ENCODE results near the gene CTNND2.

The CTNND2 gene

DNA sequence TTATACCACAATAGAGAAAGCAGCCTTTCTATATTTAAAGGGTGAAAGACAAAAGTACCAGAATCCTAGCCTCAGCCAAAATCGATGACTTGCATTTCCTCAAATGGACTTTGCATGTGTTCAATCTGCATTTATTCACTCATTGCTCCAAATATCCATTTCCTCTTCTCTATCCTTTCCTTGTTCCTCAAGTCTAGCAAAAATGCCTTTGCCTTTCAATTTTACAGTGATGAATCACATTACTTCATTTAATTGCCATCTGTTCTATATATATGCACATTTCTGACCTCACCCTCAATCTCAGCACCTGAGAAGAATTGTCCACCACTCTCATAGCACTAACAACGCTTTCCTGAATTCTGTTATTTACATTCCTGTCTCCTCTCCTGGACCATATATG lies 329.5 kb downstream of the CTNND2 start:
- no peak overlapping the region for H3K9ac ChIP-seq (ENCODE audit: low read depth, low read length)
- no peaks in the 10 kb centered on the region for H3K36me3 ChIP-seq (ENCODE audit: control insufficient read depth, insufficient read depth, low read length)
- H3K9me3 ChIP-seq (ENCODE audit: control insufficient read depth, insufficient read depth, low read length), result no peaks in the 10 kb centered on the region
- H3K27me3 ChIP-seq (ENCODE audit: control insufficient read depth, insufficient read depth, low read length), result no peaks in the 10 kb centered on the region
- H3K4me1 ChIP-seq (ENCODE audit: control insufficient read depth, insufficient read depth, low read length), result no peaks in the 10 kb centered on the region
- H3K4me3 ChIP-seq (ENCODE audit: low read depth, low read length), result no peak overlapping the region

DNA sequence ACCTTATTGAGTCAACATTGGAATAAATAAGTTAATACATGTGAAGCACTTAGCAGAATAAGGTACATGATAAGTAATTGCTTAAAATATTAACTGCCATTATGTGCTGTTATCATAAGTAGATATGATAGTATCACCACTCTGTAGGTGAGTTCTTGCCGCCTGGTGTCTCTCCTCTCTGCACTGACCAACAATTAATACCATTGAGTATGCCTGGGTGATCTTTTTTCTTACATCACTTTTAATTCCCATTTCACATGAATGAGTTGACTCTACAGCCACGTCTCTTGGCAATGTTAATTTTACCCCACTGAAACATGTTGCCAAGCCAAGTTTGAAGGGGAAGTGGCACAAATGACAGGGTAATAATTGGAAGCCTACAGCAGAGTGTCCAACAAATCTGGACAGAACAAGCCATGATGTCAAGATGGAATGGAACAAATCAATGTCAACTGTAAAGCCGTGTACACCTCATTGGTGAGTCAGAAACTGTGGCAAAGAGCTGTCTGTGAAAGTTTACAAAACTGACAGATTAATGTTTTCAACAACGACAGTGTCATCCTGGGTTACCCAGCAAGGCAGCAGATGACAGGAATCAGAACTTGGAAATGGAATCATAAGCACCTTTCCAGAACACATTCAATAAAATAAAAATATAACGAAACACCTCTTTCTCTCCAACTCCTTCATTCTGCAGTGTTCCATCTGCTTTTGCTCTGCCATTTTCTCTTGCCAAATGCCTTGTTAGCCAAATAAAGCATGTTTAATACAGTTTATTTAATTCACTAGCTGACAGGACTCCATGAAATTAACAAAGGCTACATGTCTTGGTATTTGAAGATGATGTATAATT lies 330.9 kb downstream of the CTNND2 start:
- no peaks in the 10 kb centered on the region for H3K4me1 ChIP-seq (ENCODE audit: control insufficient read depth, insufficient read depth, low read length)
- H3K9me3 ChIP-seq (ENCODE audit: control insufficient read depth, insufficient read depth, low read length), result no peaks in the 10 kb centered on the region
- H3K9ac ChIP-seq (ENCODE audit: low read depth, low read length), result no peak overlapping the region
- no peaks in the 10 kb centered on the region for H3K36me3 ChIP-seq (ENCODE audit: control insufficient read depth, insufficient read depth, low read length)
- H3K27me3 ChIP-seq (ENCODE audit: control insufficient read depth, insufficient read depth, low read length), result no peaks in the 10 kb centered on the region
- H3K4me3 ChIP-seq (ENCODE audit: low read depth, low read length), result no peak overlapping the region

DNA sequence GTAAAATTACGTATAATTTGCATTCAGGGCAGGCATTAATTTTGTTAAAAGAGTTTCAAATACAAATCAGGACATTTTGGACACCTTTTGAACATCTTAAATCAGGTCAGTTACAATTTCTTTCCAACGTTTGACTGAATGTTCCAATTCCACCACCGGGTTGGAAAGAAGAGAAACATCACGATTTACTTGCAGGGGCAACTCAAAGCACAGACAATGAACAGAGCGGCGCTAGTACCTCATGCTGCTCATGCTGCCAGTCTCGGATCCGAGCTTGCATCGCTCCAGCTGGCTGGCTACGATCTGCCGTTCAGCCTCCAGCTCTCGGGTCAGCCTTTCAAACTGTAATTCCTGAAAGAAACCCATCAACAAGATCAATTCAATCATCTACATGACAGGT lies 339.5 kb downstream of the CTNND2 start:
- H3K9me3 ChIP-seq (ENCODE audit: control insufficient read depth, insufficient read depth, low read length), result no peaks in the 10 kb centered on the region
- no peak overlapping the region for H3K4me3 ChIP-seq (ENCODE audit: low read depth, low read length)

DNA sequence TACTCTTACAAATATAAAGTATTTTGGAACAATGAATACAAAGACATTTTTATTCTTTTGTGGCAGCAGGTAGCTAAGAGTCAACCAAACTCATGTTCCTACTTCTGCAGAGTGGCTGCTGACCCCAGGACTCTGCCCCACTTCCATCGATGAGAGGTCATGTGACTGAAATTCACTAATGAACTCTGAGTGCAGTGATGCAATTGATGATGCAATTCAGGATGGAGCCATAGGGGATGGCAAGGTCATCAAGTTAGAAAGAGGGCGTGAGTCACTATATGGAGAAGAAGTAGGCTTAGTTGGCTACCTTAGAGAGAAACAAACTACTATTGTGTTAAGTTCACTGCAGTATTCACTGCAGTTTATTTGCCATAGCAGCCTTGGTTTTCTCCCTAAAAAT lies 340.4 kb downstream of the CTNND2 start:
- H3K4me1 ChIP-seq (ENCODE audit: control insufficient read depth, insufficient read depth, low read length), result no peaks in the 10 kb centered on the region
- H3K9me3 ChIP-seq (ENCODE audit: control insufficient read depth, insufficient read depth, low read length), result no peaks in the 10 kb centered on the region
- no peak overlapping the region for H3K4me3 ChIP-seq (ENCODE audit: low read depth, low read length)
- no peaks in the 10 kb centered on the region for H3K27me3 ChIP-seq (ENCODE audit: control insufficient read depth, insufficient read depth, low read length)
- no peaks in the 10 kb centered on the region for H3K36me3 ChIP-seq (ENCODE audit: control insufficient read depth, insufficient read depth, low read length)
- no peak overlapping the region for H3K9ac ChIP-seq (ENCODE audit: low read depth, low read length)

More for the DNA sequence above, 339.5 kb downstream of the CTNND2 start:
- Histone ChIP-seq H3K36me3 (ENCODE audit: control insufficient read depth, insufficient read depth, low read length) (no peaks in the 10 kb centered on the region), H3K4me1 (ENCODE audit: control insufficient read depth, insufficient read depth, low read length) (no peaks in the 10 kb centered on the region), H3K9ac (ENCODE audit: low read depth, low read length) (no peak overlapping the region), H3K27me3 (ENCODE audit: control insufficient read depth, insufficient read depth, low read length) (no peaks in the 10 kb centered on the region)

DNA sequence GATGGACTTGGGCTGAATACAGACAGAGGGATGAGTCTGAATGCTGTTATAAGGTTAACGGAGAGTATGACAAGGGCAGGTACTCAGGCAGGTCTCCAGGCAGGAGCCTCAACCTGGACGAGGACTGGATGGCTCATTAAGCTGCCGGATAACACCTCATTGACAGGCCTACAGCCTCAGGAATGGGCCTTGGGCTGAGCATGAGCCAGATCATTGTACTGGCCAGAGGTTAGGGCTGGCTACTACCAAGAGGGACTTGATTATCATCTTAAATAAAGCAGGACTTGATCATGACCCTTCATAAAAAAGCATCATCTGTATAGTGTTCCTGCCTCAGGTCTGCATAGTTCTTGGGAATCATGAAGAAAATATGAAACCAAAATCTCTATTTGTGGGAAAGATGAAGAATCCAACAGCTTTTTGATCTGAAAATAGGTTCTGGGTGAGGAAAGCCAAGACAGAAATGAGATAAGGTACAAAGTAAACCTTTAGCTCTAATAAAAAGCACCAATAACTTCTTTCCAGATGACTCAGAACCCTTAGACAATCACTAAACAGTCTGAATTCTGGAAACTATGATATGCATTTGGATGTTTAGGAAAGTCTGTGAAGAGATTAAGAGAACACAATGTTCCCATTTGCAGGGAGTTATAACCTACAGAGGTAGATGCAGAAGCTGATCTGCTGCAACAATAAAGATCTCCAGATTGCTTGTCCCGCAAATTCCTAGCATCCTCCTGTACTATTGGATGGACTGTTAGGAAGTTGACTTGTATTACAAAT lies 343.1 kb downstream of the CTNND2 start:
- Histone ChIP-seq H3K9ac (ENCODE audit: low read depth, low read length) (no peak overlapping the region), H3K36me3 (ENCODE audit: control insufficient read depth, insufficient read depth, low read length) (no peaks in the 10 kb centered on the region), H3K4me3 (ENCODE audit: low read depth, low read length) (no peak overlapping the region), H3K27me3 (ENCODE audit: control insufficient read depth, insufficient read depth, low read length) (no peaks in the 10 kb centered on the region), H3K4me1 (ENCODE audit: control insufficient read depth, insufficient read depth, low read length) (no peaks in the 10 kb centered on the region), H3K9me3 (ENCODE audit: control insufficient read depth, insufficient read depth, low read length) (no peaks in the 10 kb centered on the region)

DNA sequence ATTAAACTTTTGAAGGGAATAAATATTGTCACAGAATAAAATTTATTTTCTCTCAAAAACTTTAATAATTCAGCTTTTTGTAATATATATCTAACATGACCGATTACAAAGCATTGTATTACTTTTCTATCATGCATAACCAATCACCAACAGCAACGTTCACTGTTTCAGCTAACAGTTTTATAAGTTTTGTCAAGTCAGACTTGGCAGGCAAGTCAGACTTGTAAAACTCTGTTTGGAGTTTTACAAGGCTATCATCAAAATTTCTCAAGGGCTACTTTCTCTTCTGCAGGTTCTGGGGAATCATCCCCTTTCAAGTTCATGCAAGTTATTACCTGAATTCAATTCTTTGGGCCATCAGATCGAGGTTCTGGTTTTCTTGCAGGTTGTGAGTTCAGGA lies 347.2 kb downstream of the CTNND2 start:
- Histone ChIP-seq H3K4me3 (ENCODE audit: low read depth, low read length) (no peak overlapping the region), H3K36me3 (ENCODE audit: control insufficient read depth, insufficient read depth, low read length) (no peaks in the 10 kb centered on the region), H3K9ac (ENCODE audit: low read depth, low read length) (no peak overlapping the region), H3K4me1 (ENCODE audit: control insufficient read depth, insufficient read depth, low read length) (no peaks in the 10 kb centered on the region), H3K9me3 (ENCODE audit: control insufficient read depth, insufficient read depth, low read length) (no peaks in the 10 kb centered on the region), H3K27me3 (ENCODE audit: control insufficient read depth, insufficient read depth, low read length) (no peaks in the 10 kb centered on the region)

DNA sequence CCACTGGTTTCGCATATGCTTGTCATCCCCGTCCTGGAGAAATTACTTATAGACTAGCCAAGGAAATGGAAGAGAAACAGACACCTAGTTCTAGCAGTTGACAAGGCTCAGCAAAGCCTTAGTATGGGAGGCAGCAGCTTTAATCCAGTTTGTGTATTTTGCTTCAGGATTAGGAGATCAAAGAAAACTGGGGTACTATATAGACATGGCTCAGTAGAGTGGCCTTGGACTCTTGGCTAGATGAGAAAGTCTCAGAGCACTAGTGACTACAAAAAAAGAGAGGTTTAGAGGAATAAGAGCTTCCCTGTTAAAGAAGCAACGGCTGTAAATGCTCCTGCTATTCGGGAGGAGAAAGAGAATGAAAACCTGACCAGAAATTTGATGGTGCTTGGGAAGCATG lies 349.1 kb downstream of the CTNND2 start:
- no peaks in the 10 kb centered on the region for H3K36me3 ChIP-seq (ENCODE audit: control insufficient read depth, insufficient read depth, low read length)
- no peaks in the 10 kb centered on the region for H3K9me3 ChIP-seq (ENCODE audit: control insufficient read depth, insufficient read depth, low read length)
- no peak overlapping the region for H3K4me3 ChIP-seq (ENCODE audit: low read depth, low read length)
- no peaks in the 10 kb centered on the region for H3K27me3 ChIP-seq (ENCODE audit: control insufficient read depth, insufficient read depth, low read length)
- H3K9ac ChIP-seq (ENCODE audit: low read depth, low read length), result no peak overlapping the region
- no peaks in the 10 kb centered on the region for H3K4me1 ChIP-seq (ENCODE audit: control insufficient read depth, insufficient read depth, low read length)

DNA sequence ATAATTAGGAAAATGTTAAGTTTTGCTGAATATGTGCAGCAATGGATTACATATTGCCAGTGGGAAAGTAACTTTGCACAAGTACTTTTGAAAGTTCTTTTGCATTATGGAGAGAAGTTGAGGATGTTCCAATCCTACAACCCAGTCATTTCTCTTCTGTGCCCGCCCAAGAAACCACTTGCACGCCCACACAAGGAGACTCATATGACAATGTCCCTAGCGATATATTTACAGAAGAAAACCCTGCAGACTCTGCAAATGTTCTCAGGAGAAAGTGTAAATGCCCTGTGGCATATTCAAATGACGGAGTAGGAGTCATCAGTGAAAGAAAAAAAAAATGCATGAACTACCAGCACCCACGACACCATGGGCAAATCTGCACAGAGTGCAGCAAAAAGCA lies 356.5 kb downstream of the CTNND2 start:
- Histone ChIP-seq H3K4me1 (ENCODE audit: control insufficient read depth, insufficient read depth, low read length) (no peaks in the 10 kb centered on the region), H3K9ac (ENCODE audit: low read depth, low read length) (no peak overlapping the region), H3K4me3 (ENCODE audit: low read depth, low read length) (no peak overlapping the region), H3K27me3 (ENCODE audit: control insufficient read depth, insufficient read depth, low read length) (no peaks in the 10 kb centered on the region), H3K9me3 (ENCODE audit: control insufficient read depth, insufficient read depth, low read length) (no peaks in the 10 kb centered on the region), H3K36me3 (ENCODE audit: control insufficient read depth, insufficient read depth, low read length) (no peaks in the 10 kb centered on the region)

DNA sequence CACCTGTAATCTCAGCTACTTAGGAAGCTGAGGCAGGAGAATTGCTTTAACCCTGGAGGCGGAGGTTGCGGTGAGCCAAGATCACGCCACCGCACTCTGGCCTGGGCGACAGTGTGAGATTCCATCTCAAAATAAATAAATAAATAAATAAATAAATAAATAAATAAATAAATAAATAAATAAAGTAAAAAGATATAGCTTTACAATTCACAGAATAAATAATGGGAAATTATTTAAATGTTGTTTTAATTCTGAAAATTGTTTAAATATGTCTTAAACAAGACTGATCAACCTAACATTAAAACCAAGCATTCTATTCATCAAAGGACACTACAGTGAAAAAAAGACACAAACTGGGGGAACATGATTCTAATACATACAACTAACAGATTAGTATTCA lies 357.1 kb downstream of the CTNND2 start:
- H3K27me3 ChIP-seq (ENCODE audit: control insufficient read depth, insufficient read depth, low read length), result no peaks in the 10 kb centered on the region
- no peaks in the 10 kb centered on the region for H3K36me3 ChIP-seq (ENCODE audit: control insufficient read depth, insufficient read depth, low read length)
- H3K4me3 ChIP-seq (ENCODE audit: low read depth, low read length), result no peak overlapping the region
- H3K9me3 ChIP-seq (ENCODE audit: control insufficient read depth, insufficient read depth, low read length), result no peaks in the 10 kb centered on the region
- H3K4me1 ChIP-seq (ENCODE audit: control insufficient read depth, insufficient read depth, low read length), result no peaks in the 10 kb centered on the region
- H3K9ac ChIP-seq (ENCODE audit: low read depth, low read length), result no peak overlapping the region

DNA sequence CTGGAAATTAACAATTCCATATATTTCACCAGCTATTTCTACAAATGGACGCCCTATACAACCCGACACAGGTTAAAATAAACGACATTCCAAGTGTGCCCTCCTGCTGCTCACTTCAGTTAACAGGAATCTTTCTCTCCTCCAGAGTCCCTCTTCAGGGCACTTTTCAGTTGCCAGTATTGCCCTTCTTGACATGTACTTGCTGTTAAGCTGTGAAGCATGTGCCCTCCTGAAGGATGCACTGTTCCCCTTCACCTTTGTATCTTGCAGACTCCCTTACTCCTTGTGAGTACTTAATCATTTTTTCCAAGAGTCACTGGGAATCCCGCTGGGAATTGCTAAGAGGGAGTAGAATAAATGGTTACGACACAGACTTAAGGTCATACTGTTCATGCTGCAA lies 364.1 kb downstream of the CTNND2 start:
- Histone ChIP-seq H3K4me3 (ENCODE audit: low read depth, low read length) (no peak overlapping the region), H3K27me3 (ENCODE audit: control insufficient read depth, insufficient read depth, low read length) (no peaks in the 10 kb centered on the region), H3K9ac (ENCODE audit: low read depth, low read length) (no peak overlapping the region), H3K4me1 (ENCODE audit: control insufficient read depth, insufficient read depth, low read length) (peaks cover 3% of the 10 kb centered on the region), H3K36me3 (ENCODE audit: control insufficient read depth, insufficient read depth, low read length) (no peaks in the 10 kb centered on the region), H3K9me3 (ENCODE audit: control insufficient read depth, insufficient read depth, low read length) (no peaks in the 10 kb centered on the region)

DNA sequence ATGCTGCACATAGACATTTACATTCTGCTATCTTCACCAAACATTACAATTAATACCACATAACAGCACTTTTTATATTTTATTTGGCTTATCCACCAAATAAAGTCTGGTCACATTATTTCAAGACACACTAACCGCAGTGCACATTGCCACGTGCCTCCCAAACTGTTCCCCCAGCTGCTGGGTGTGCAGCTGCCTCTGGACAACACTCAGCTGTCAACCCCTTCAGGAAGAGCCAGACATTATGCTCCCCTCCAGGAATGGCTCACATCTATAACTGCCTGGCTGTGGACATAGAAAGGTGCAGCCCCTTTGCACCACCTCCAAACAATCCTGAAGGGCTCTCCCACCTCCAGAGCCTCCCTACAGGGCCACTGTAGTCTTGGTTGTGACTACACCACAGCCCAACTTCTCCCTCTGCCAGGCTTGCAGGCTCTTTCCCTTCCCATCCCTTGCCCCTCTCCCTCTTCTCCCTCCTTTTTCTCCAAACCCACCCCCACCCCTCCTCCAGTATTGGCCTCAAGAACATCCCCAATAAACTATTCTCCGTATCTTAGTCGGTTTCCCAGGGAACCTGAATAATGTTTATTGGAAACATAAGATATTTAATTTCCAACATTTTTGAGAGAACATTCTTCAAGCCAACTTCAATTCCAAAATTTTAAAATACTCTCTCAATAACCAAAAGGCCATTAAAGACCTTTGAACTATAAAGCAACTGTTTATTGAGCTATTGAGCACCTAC lies 372.3 kb downstream of the CTNND2 start:
- no peak overlapping the region for H3K4me3 ChIP-seq (ENCODE audit: low read depth, low read length)

More for the DNA sequence above, 372.3 kb downstream of the CTNND2 start:
- Histone ChIP-seq H3K9ac (ENCODE audit: low read depth, low read length) (no peak overlapping the region), H3K36me3 (ENCODE audit: control insufficient read depth, insufficient read depth, low read length) (no peaks in the 10 kb centered on the region), H3K27me3 (ENCODE audit: control insufficient read depth, insufficient read depth, low read length) (no peaks in the 10 kb centered on the region), H3K4me1 (ENCODE audit: control insufficient read depth, insufficient read depth, low read length) (no peaks in the 10 kb centered on the region), H3K9me3 (ENCODE audit: control insufficient read depth, insufficient read depth, low read length) (no peaks in the 10 kb centered on the region)
